Activated naive CD4-positive, alpha-beta T cell treated with anti-CD3 and anti-CD28 coated beads for 36 hours (primary cell): ENCODE measurements around the gene TBPL2. TPM values are rescaled to one million over a fixed set of nuclear protein-coding genes. Genes with fewer than 3 reads are reported as not detected.
A peak's percentile ranks its signal among the peaks of the same experiment; 100 is the strongest.
"Not testable (repeated sequence)": the region's sequence is repeated elsewhere in the genome, so short reads cannot be mapped to it uniquely, and the experiment has no call there.

ENCODE experiments used
- CTCF ChIA-PET: fragments of 350-600 bp; sonication (Branson Sonifier 250); formaldehyde crosslinking; loops from one replicate; lab custom pipeline; 2021; ENCODE audit warnings: antibody characterized with exemption; lab: Charles Lee
- DNase-seq: peaks from one replicate; pipeline ENCODE4 v3.0.0-alpha.2; 2020
- H3K27ac Mint-ChIP-seq: one replicate; pipeline ENCODE4 v1.8.0; 2021; ENCODE audit warnings: mild to moderate bottlenecking, mixed read lengths
- H3K27me3 Mint-ChIP-seq: one replicate; pipeline ENCODE4 v1.8.0; 2021; ENCODE audit warnings: low read depth, mixed read lengths
- H3K36me3 Mint-ChIP-seq: one replicate; pipeline ENCODE4 v1.8.0; 2021; ENCODE audit warnings: low read depth, mixed read lengths
- H3K4me1 Mint-ChIP-seq: one replicate; pipeline ENCODE4 v1.8.0; 2021; ENCODE audit warnings: low read depth, mixed read lengths
- H3K4me3 Mint-ChIP-seq: one replicate; pipeline ENCODE4 v1.8.0; 2021; ENCODE audit warnings: mild to moderate bottlenecking, moderate library complexity, mixed read lengths
- H3K9me3 Mint-ChIP-seq: one replicate; pipeline ENCODE4 v1.8.0; 2021; ENCODE audit warnings: mixed read lengths
- intact Hi-C: fragments of 100-400 bp; cut with micrococcal nuclease; formaldehyde crosslinking; loops from one replicate; pipeline ENCODE4 v1.15.1; 2023
- total RNA-seq, 2 experiments: library from RNA; stranded (reverse); gene quantifications; one replicate each; pipeline ENCODE4 v1.2.3, GENCODE V29; 2021

The TBPL2 gene
- total RNA-seq, 2 experiments from 2014 or later, result not detected

- H3K9me3 Mint-ChIP-seq, result no peaks in the 10 kb centered on the region
- H3K27me3 Mint-ChIP-seq, result no peaks in the 10 kb centered on the region
- H3K4me3 Mint-ChIP-seq, result no peak overlapping the region
- DNase-seq, result no peak
- intact Hi-C loops, result no loop called here
- peaks cover 40% of the 10 kb centered on the region for H3K4me1 Mint-ChIP-seq
- CTCF ChIA-PET, result interaction anchor here (0.7 to 1.0 kb wide), 2 partner anchors 12 to 169 kb away, joined by 3 read pairs; no protein-coding TSS in a partner anchor
- no peak overlapping the region for H3K27ac Mint-ChIP-seq
- peaks cover 7% of the 10 kb centered on the region for H3K36me3 Mint-ChIP-seq
Measured at GRCh38 chr14:55399852-55400251, 40.6 kb downstream of the TBPL2 start.

- H3K36me3 Mint-ChIP-seq, result peaks cover 7% of the 10 kb centered on the region
- CTCF ChIA-PET, result no interaction called here
- H3K4me1 Mint-ChIP-seq, result peaks cover 34% of the 10 kb centered on the region
- intact Hi-C loops, result no loop called here
- H3K9me3 Mint-ChIP-seq, result no peaks in the 10 kb centered on the region
- no peak overlapping the region for H3K4me3 Mint-ChIP-seq
- no peaks in the 10 kb centered on the region for H3K27me3 Mint-ChIP-seq
- H3K27ac Mint-ChIP-seq, result no peak overlapping the region
- DNase-seq, result no peak
Measured at GRCh38 chr14:55399183-55399582, 41.2 kb downstream of the TBPL2 start.

- Mint-ChIP-seq H3K36me3 (peaks cover 7% of the 10 kb centered on the region), H3K27ac (no peak overlapping the region), H3K4me3 (no peak overlapping the region), H3K9me3 (no peaks in the 10 kb centered on the region), H3K27me3 (no peaks in the 10 kb centered on the region), H3K4me1 (peaks cover 30% of the 10 kb centered on the region)
- intact Hi-C loops, result no loop called here
- CTCF ChIA-PET, result no interaction called here
- DNase-seq, result no peak
Measured at GRCh38 chr14:55398679-55399078, 41.7 kb downstream of the TBPL2 start.

GRCh38 chr14:55389330-55389729 is 51.1 kb downstream of the TBPL2 start:
- H3K36me3 Mint-ChIP-seq, result peaks cover 20% of the 10 kb centered on the region
- H3K27me3 Mint-ChIP-seq, result no peaks in the 10 kb centered on the region
- no peak for DNase-seq
- H3K27ac Mint-ChIP-seq, result no peak overlapping the region
- intact Hi-C loops, result loop anchor here (5.0 kb wide), 1 partner anchor 57 kb away; no protein-coding TSS in a partner anchor
- H3K4me1 Mint-ChIP-seq, result peaks cover 52% of the 10 kb centered on the region
- CTCF ChIA-PET, result interaction anchor here (1.8 kb wide), 1 partner anchor 16 kb away, joined by 3 read pairs; no protein-coding TSS in a partner anchor
- H3K4me3 Mint-ChIP-seq, result no peak overlapping the region
- no peaks in the 10 kb centered on the region for H3K9me3 Mint-ChIP-seq

GRCh38 chr14:55388160-55388559 is 52.3 kb downstream of the TBPL2 start:
- peak overlapping the region; percentile 97 for H3K27ac Mint-ChIP-seq
- intact Hi-C loops, result loop anchor here (5.0 kb wide), 1 partner anchor 56 kb away; no protein-coding TSS in a partner anchor
- no peaks in the 10 kb centered on the region for H3K27me3 Mint-ChIP-seq
- peaks cover 58% of the 10 kb centered on the region for H3K4me1 Mint-ChIP-seq
- peaks cover 25% of the 10 kb centered on the region for H3K36me3 Mint-ChIP-seq
- H3K4me3 Mint-ChIP-seq, result no peak overlapping the region
- DNase-seq, result peak; percentile 44
- CTCF ChIA-PET, result interaction anchor here (0.6 to 1.8 kb wide), 3 partner anchors 12 to 47 kb away, joined by 3 read pairs; no protein-coding TSS in a partner anchor
- H3K9me3 Mint-ChIP-seq, result no peaks in the 10 kb centered on the region

GRCh38 chr14:55387121-55387520 is 53.3 kb downstream of the TBPL2 start:
- Mint-ChIP-seq H3K9me3 (no peaks in the 10 kb centered on the region), H3K27me3 (no peaks in the 10 kb centered on the region), H3K4me3 (no peak overlapping the region), H3K36me3 (peaks cover 25% of the 10 kb centered on the region), H3K27ac (peak overlapping the region; percentile 97), H3K4me1 (peaks cover 60% of the 10 kb centered on the region)
- CTCF ChIA-PET, result interaction anchor here (1.0 to 1.8 kb wide), 2 partner anchors 33 to 42 kb away, joined by 5 read pairs; no protein-coding TSS in a partner anchor
- intact Hi-C loops, result loop anchor here (5.0 kb wide), 1 partner anchor 55 kb away; no protein-coding TSS in a partner anchor
- no peak for DNase-seq

- intact Hi-C loops, result loop anchor here (1.0 to 5.0 kb wide), 3 partner anchors 12 to 54 kb away; no protein-coding TSS in a partner anchor
- peak; percentile 47 for DNase-seq
- Mint-ChIP-seq H3K27me3 (no peaks in the 10 kb centered on the region), H3K4me3 (peak overlapping the region; percentile 43), H3K9me3 (no peaks in the 10 kb centered on the region), H3K36me3 (peaks cover 31% of the 10 kb centered on the region), H3K27ac (peak overlapping the region; percentile 97), H3K4me1 (peaks cover 66% of the 10 kb centered on the region)
- CTCF ChIA-PET, result interaction anchor here (1.0 to 2.0 kb wide), 4 partner anchors 10 to 43 kb away, joined by 5 to 8 read pairs (median 5); no protein-coding TSS in a partner anchor
Measured at GRCh38 chr14:55386037-55386808, 54.2 kb downstream of the TBPL2 start.

GRCh38 chr14:55384536-55384935 is 55.9 kb downstream of the TBPL2 start:
- Mint-ChIP-seq H3K4me1 (peaks cover 70% of the 10 kb centered on the region), H3K4me3 (no peak overlapping the region), H3K9me3 (no peaks in the 10 kb centered on the region), H3K36me3 (peaks cover 36% of the 10 kb centered on the region), H3K27me3 (no peaks in the 10 kb centered on the region), H3K27ac (peak overlapping the region; percentile 66)
- no peak for DNase-seq
- CTCF ChIA-PET, result interaction anchor here (0.9 to 2.0 kb wide), 2 partner anchors 10 to 62 kb away, joined by 3 to 5 read pairs; no protein-coding TSS in a partner anchor
- intact Hi-C loops, result no loop called here

- CTCF ChIA-PET, result interaction anchor here (0.6 kb wide), 1 partner anchor 111 kb away, joined by 4 read pairs; no protein-coding TSS in a partner anchor
- H3K27me3 Mint-ChIP-seq, result no peaks in the 10 kb centered on the region
- no peaks in the 10 kb centered on the region for H3K9me3 Mint-ChIP-seq
- peaks cover 36% of the 10 kb centered on the region for H3K36me3 Mint-ChIP-seq
- no peak for DNase-seq
- H3K27ac Mint-ChIP-seq, result no peak overlapping the region
- intact Hi-C loops, result no loop called here
- peaks cover 62% of the 10 kb centered on the region for H3K4me1 Mint-ChIP-seq
- no peak overlapping the region for H3K4me3 Mint-ChIP-seq
Measured at GRCh38 chr14:55383541-55384140, 56.8 kb downstream of the TBPL2 start.

- peak overlapping the region; percentile 3 for H3K27ac Mint-ChIP-seq
- CTCF ChIA-PET, result interaction anchor here (0.6 to 1.4 kb wide), 2 partner anchors 10 to 111 kb away, joined by 4 to 5 read pairs; no protein-coding TSS in a partner anchor
- H3K4me3 Mint-ChIP-seq, DNase-seq, H3K27me3 Mint-ChIP-seq, intact Hi-C loops, H3K9me3 Mint-ChIP-seq: not testable (repeated sequence)
- H3K36me3 Mint-ChIP-seq, result peaks cover 35% of the 10 kb centered on the region
- peaks cover 56% of the 10 kb centered on the region for H3K4me1 Mint-ChIP-seq
Measured at GRCh38 chr14:55383056-55383466, 57.4 kb downstream of the TBPL2 start.

GRCh38 chr14:55382483-55382882 is 57.9 kb downstream of the TBPL2 start:
- H3K9me3 Mint-ChIP-seq, result no peaks in the 10 kb centered on the region
- H3K36me3 Mint-ChIP-seq, result peaks cover 38% of the 10 kb centered on the region
- no peak for DNase-seq
- intact Hi-C loops, result no loop called here
- H3K27ac Mint-ChIP-seq, result no peak overlapping the region
- peaks cover 50% of the 10 kb centered on the region for H3K4me1 Mint-ChIP-seq
- CTCF ChIA-PET, result interaction anchor here (1.4 kb wide), 1 partner anchor 10 kb away, joined by 5 read pairs; no protein-coding TSS in a partner anchor
- H3K4me3 Mint-ChIP-seq, result no peak overlapping the region
- no peaks in the 10 kb centered on the region for H3K27me3 Mint-ChIP-seq

GRCh38 chr14:55381561-55381960 is 58.9 kb downstream of the TBPL2 start:
- CTCF ChIA-PET, result interaction anchor here (0.6 to 1.4 kb wide), 3 partner anchors 9 to 292 kb away, joined by 3 to 5 read pairs (median 3); no protein-coding TSS in a partner anchor
- H3K36me3 Mint-ChIP-seq, result peaks cover 44% of the 10 kb centered on the region

More at GRCh38 chr14:55381561-55381960, 58.9 kb downstream of the TBPL2 start:
- Mint-ChIP-seq H3K27ac (peak overlapping the region; percentile 69), H3K4me3 (no peak overlapping the region), H3K27me3 (no peaks in the 10 kb centered on the region), H3K4me1 (peaks cover 41% of the 10 kb centered on the region), H3K9me3 (no peaks in the 10 kb centered on the region)
- intact Hi-C loops, result no loop called here
- DNase-seq, result peak; percentile 19
